ENCODE data around the gene SCAMP5. TPM values are rescaled to one million over a fixed set of nuclear protein-coding genes. Genes with fewer than 3 reads are reported as not detected.

The SCAMP5 gene
- polyA plus RNA-seq, 2 of the 4 experiments (the other 2 are of a cell fraction) = 10.5 to 16.2 TPM

DNA sequence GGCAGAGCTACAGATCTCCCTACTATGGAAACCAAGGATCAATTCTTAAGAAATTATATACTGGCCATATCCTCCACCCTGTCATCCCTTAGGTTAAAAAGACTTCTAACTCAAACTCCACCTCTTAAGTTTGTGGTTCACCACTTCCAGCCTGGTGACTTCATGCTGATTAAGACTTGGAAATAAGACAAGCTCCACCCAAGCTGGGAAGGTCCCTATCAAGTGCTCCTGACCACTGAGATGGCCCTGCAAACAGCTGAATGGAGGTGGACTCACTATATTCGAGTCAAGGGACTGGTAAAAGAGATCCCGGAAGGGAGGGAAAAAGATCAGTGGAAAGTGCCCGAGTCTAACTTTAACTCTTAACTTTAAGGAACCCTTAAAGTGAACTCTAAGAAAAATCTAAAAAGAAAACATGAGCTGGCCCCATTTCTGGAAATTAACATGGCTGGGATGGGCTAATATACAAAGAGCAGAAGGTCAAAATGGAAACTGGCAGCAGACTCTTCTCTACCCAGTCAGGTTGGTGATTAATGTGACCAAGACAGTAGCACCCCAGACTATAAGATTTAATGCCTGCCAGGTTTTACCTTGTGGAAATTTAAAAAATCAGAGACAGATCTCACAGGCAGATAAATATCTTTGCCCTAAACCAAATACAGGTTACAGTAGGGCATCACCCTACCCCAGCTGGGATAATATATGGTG lies 71.9 kb downstream of the SCAMP5 start:
- Histone ChIP-seq H3K9me3 (no peaks in the 10 kb centered on the region), H3K4me1 (peaks cover 4% of the 10 kb centered on the region; the same call in 1 of the 3 replicates), H3K27ac (no peak overlapping the region), H3K4me3 (no peak overlapping the region), H3K4me2 (no peak overlapping the region)
- ChIA-PET POLR2A (no interaction called here), CTCF (interaction anchor here (0.6 to 1.8 kb wide), 7 partner anchors 7 to 573 kb away, joined by 3 to 6 read pairs (median 3); partner anchors contain the start of genes C15orf39 and IMP3)
- ATAC-seq (no peak), FAIRE-seq (no peak), DNase-seq (ENCODE audit: low read depth in 1 of 2, low spot score in 1 of 2) (no peak)
- TF ChIP-seq CBX8 (IDR thresholded peaks at IDR 0.05) (no peak), RCOR1 (IDR thresholded peaks at IDR 0.05; ENCODE audit: low read depth, low read length) (no peak), KDM5A (IDR thresholded peaks at IDR 0.05) (no peak), NPAS2 (CRISPR knock-in tag; IDR thresholded peaks at IDR 0.05; ENCODE audit: borderline replicate concordance) (no peak), POLR2AphosphoS2 (conservative IDR thresholded peaks at IDR 0.05; ENCODE audit: low read length) (no peak), NR3C1 (IDR thresholded peaks at IDR 0.05) (no peak), EHF (CRISPR knock-in tag; IDR thresholded peaks at IDR 0.05) (no peak), ZNF302 (CRISPR knock-in tag; IDR thresholded peaks at IDR 0.05) (no peak), CEBPB (IDR thresholded peaks at IDR 0.05) (no peak)
- TF ChIP-seq, protein P1, sequence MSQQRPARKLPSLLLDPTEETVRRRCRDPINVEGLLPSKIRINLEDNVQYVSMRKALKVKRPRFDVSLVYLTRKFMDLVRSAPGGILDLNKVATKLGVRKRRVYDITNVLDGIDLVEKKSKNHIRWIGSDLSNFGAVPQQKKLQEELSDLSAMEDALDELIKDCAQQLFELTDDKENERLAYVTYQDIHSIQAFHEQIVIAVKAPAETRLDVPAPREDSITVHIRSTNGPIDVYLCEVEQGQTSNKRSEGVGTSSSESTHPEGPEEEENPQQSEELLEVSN (IDR thresholded peaks at IDR 0.05; ENCODE audit: borderline replicate concordance, low read depth) = no peak
- WGBS (ENCODE audit: missing lambda C conversion rate) = 61% methylated on average over 3 of the region's 3 CpGs

DNA sequence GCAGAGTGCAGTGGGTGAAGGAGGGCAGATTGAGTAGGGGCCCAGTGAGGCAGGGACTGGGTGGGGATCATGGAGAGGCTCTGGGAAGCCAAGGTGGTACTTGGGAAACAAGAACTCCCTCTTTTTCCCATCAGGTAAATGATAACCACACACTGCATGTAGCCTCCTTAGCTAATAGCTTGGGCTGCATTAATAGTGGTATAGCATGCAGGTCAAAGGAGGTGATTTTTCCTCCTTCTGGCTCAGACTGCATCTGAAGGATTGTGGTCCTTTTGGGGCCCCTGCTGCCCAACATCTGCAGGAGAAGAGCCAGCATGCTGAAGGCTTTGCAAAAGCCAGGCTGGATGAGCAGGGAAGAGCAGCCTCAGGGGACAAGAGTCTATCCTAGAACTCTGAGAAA lies 73.4 kb downstream of the SCAMP5 start:
- H3K4me2 ChIP-seq = no peak overlapping the region
- no peaks in the 10 kb centered on the region for H3K9me3 ChIP-seq
- peaks cover 4% of the 10 kb centered on the region; the same call in 1 of the 3 replicates for H3K4me1 ChIP-seq
- no peak for FAIRE-seq
- ChIA-PET CTCF (interaction anchor here (1.4 to 1.9 kb wide), 2 partner anchors 14 to 239 kb away, joined by 4 read pairs; no protein-coding TSS in a partner anchor), POLR2A (no interaction called here)
- DNase-seq (ENCODE audit: low read depth in 1 of 2, low spot score in 1 of 2) = no peak
- no peak overlapping the region for H3K27ac ChIP-seq
- ATAC-seq = no peak
- TF ChIP-seq HOXB13 (CRISPR knock-in tag; IDR thresholded peaks at IDR 0.05; ENCODE audit: low read depth) (no peak), PHF8 (IDR thresholded peaks at IDR 0.05; ENCODE audit: borderline replicate concordance, low read depth) (no peak), BHLHE40 (IDR thresholded peaks at IDR 0.05; ENCODE audit: low read depth, low read length) (no peak), CHD2 (IDR thresholded peaks at IDR 0.05; ENCODE audit: low read length, partially characterized antibody) (no peak), ESRRA (IDR thresholded peaks at IDR 0.05; ENCODE audit: borderline replicate concordance, low read length) (no peak), ZFP36 (IDR thresholded peaks at IDR 0.05; ENCODE audit: borderline replicate concordance, partially characterized antibody) (no peak), JUN (IDR thresholded peaks at IDR 0.05) (no peak), FOSL2 (IDR thresholded peaks at IDR 0.05) (no peak), FOSL2 (CRISPR knock-in tag; IDR thresholded peaks at IDR 0.05) (no peak), KDM5A (IDR thresholded peaks at IDR 0.05) (no peak), FOSB (CRISPR knock-in tag; IDR thresholded peaks at IDR 0.05) (no peak), POLR2A (IDR thresholded peaks at IDR 0.05; ENCODE audit: low read length) (no peak), RFX5 (IDR thresholded peaks at IDR 0.05) (no peak), RCOR1 (IDR thresholded peaks at IDR 0.05; ENCODE audit: low read depth, low read length) (no peak), NR3C1 (IDR thresholded peaks at IDR 0.05) (no peak), HEYL (CRISPR knock-in tag; IDR thresholded peaks at IDR 0.05) (no peak), MAFK (IDR thresholded peaks at IDR 0.05; ENCODE audit: partially characterized antibody) (no peak)
- TF ChIP-seq, protein P2, sequence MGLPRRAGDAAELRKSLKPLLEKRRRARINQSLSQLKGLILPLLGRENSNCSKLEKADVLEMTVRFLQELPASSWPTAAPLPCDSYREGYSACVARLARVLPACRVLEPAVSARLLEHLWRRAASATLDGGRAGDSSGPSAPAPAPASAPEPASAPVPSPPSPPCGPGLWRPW (IDR thresholded peaks at IDR 0.05) = no peak
- TF ChIP-seq, protein P3, sequence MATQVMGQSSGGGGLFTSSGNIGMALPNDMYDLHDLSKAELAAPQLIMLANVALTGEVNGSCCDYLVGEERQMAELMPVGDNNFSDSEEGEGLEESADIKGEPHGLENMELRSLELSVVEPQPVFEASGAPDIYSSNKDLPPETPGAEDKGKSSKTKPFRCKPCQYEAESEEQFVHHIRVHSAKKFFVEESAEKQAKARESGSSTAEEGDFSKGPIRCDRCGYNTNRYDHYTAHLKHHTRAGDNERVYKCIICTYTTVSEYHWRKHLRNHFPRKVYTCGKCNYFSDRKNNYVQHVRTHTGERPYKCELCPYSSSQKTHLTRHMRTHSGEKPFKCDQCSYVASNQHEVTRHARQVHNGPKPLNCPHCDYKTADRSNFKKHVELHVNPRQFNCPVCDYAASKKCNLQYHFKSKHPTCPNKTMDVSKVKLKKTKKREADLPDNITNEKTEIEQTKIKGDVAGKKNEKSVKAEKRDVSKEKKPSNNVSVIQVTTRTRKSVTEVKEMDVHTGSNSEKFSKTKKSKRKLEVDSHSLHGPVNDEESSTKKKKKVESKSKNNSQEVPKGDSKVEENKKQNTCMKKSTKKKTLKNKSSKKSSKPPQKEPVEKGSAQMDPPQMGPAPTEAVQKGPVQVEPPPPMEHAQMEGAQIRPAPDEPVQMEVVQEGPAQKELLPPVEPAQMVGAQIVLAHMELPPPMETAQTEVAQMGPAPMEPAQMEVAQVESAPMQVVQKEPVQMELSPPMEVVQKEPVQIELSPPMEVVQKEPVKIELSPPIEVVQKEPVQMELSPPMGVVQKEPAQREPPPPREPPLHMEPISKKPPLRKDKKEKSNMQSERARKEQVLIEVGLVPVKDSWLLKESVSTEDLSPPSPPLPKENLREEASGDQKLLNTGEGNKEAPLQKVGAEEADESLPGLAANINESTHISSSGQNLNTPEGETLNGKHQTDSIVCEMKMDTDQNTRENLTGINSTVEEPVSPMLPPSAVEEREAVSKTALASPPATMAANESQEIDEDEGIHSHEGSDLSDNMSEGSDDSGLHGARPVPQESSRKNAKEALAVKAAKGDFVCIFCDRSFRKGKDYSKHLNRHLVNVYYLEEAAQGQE (IDR thresholded peaks at IDR 0.05) = no peak
- TF ChIP-seq, protein P4, sequence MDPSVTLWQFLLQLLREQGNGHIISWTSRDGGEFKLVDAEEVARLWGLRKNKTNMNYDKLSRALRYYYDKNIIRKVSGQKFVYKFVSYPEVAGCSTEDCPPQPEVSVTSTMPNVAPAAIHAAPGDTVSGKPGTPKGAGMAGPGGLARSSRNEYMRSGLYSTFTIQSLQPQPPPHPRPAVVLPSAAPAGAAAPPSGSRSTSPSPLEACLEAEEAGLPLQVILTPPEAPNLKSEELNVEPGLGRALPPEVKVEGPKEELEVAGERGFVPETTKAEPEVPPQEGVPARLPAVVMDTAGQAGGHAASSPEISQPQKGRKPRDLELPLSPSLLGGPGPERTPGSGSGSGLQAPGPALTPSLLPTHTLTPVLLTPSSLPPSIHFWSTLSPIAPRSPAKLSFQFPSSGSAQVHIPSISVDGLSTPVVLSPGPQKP (IDR thresholded peaks at IDR 0.05; ENCODE audit: low read depth, low read length) = no peak
- TF ChIP-seq, protein P5, sequence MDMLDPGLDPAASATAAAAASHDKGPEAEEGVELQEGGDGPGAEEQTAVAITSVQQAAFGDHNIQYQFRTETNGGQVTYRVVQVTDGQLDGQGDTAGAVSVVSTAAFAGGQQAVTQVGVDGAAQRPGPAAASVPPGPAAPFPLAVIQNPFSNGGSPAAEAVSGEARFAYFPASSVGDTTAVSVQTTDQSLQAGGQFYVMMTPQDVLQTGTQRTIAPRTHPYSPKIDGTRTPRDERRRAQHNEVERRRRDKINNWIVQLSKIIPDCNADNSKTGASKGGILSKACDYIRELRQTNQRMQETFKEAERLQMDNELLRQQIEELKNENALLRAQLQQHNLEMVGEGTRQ (IDR thresholded peaks at IDR 0.05) = no peak
- no peak overlapping the region for H3K4me3 ChIP-seq

Measured in A549 (cell line).